Measurements from ENCODE around the gene CCL2.

DNA sequence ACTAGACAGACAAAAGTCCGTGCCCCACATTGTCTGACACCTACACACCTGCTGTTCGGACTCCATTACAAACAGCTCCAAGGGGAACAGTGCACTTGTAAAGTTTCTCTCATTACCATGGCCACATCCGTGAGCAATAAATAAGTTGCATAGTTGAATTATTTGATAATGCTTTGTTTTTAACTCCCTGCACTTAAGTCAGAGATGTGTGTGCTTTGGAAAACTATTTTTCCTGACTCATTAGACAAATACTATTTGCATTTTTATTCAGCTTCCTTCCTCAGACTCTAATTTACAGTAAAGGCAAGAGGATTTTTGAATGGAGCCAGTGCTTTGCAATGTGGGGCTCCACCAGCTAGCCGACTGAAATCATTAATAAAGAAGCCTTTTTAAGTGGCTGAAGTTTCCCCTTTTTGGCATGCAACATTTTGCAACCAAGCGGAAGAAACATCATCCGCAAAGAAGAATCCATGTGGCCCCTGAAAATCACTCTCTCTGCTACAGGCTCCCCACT lies 6.5 kb upstream of the CCL2 start:
- TF ChIP-seq CTCF (IDR thresholded peaks at IDR 0.05) (no peak), EZH2 (IDR thresholded peaks at IDR 0.05) (no peak)

Data from neural progenitor cell (in vitro differentiated cells).